Bronchial epithelial cell (primary cell): Measurements from ENCODE around the gene CD63. TPM values are rescaled to one million over a fixed set of nuclear protein-coding genes. Genes with fewer than 3 reads are reported as not detected.

Experiments
- DNase-seq: peaks from one replicate; pipeline ENCODE4 v3.0.0-alpha.2; 2010; ENCODE audit warnings: low read depth
- FAIRE-seq: peaks from 2 replicates; lab custom pipeline; 2011; peaks lifted over from hg19 to GRCh38; lab: Jason Lieb, UNC
- H3K27me3 ChIP-seq: 2 replicates; pipeline ENCODE4 v1.5.1; 2011; ENCODE audit warnings: low read length; ENCODE audit not compliant: control insufficient read depth, insufficient read depth
- H3K36me3 ChIP-seq: 2 replicates; pipeline ENCODE4 v1.5.1; 2011; ENCODE audit warnings: low read length; ENCODE audit not compliant: control insufficient read depth, insufficient read depth
- H3K4me3 ChIP-seq: 2 replicates; pipeline ENCODE4 v1.5.1; 2011; ENCODE audit warnings: mild to moderate bottlenecking, low read depth, low read length, control low read depth
- CTCF ChIP-seq: IDR thresholded peaks from 2 replicates; pipeline ENCODE4 v1.5.1; 2011; ENCODE audit warnings: mild to moderate bottlenecking, moderate library complexity, low read length, control low read depth, inconsistent platforms; ENCODE audit not compliant: insufficient read depth, severe bottlenecking
- total RNA-seq: library from RNA; depleted of rRNA; stranded (reverse); fragments of >200 nt; gene quantifications from 2 replicates; pipeline ENCODE4 v1.2.1, GENCODE V29; 2014

Gene CD63
- total RNA-seq, 1 donor from 2014 or later, result 1,301 TPM

- no peak for TF ChIP-seq CTCF
- peaks cover 2% of the 10 kb centered on the region for H3K27me3 ChIP-seq
These were observed 41.1 kb downstream of the CD63 start for GRCh38 chr12:55687746-55688145.

GRCh38 chr12:55686366-55687010 is 42.3 kb downstream of the CD63 start:
- no peak for TF ChIP-seq CTCF
- Histone ChIP-seq H3K4me3 (no peak overlapping the region), H3K27me3 (peaks cover 2% of the 10 kb centered on the region), H3K36me3 (no peaks in the 10 kb centered on the region)
- no peak for FAIRE-seq
- no peak for DNase-seq

More at GRCh38 chr12:55687746-55688145, 41.1 kb downstream of the CD63 start:
- H3K36me3 ChIP-seq, result no peaks in the 10 kb centered on the region
- no peak overlapping the region for H3K4me3 ChIP-seq
- FAIRE-seq (no peak), DNase-seq (peak; percentile 36)

DNA sequence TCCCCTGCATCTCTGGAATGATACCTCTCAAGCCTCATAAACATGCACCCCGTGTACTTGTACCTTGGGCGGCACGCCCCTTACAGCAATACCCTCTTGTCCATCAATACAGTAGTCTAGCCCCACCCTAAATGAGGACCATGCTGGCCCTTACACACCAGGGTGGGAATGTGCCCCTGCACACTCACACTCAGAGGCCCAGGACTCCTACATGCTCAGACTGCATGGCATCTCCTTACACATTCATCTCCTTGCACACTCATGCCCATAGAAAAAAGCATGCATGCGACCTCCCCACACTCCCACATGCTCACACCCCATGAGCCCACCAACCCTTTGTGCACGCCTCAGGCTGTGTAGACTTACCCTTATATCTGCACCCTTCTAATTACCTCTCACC is 43.1 kb downstream of the CD63 start:
- H3K27me3 ChIP-seq, result peaks cover 2% of the 10 kb centered on the region
- FAIRE-seq (no peak), DNase-seq (no peak)
- no peaks in the 10 kb centered on the region for H3K36me3 ChIP-seq
- no peak for TF ChIP-seq CTCF
- no peak overlapping the region for H3K4me3 ChIP-seq

DNA sequence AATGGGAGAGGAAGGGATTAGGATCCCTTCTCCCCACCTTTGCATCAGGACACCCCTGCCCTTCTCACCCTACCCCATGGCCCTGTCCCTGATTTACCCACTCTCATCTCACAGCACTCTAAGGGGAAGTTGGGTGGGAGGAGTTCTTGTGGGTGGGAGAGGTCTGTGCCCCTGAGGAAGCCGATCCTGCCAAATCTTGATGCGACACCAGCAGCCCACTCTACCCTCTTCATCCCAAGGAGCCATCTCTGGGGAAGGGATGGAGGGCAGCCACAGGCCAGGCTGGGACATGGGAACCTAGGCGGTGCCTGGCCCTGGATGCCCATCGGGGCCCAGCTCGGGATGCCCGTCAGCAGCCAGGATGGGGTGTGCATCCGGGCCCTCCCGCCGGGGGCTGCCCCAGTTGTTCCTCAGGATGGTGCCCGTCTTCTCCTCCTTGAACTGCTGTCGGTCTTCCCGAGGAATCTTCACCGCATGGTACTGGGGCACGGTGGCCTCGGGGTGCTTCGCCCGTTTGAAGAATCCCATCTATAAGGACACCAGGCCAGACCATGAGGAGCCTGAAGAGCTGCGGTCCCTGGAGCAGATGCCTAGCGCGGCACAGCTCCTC is 43.9 kb downstream of the CD63 start:
- DNase-seq (no peak), FAIRE-seq (no peak)
- Histone ChIP-seq H3K4me3 (no peak overlapping the region), H3K36me3 (no peaks in the 10 kb centered on the region), H3K27me3 (peaks cover 2% of the 10 kb centered on the region)
- TF ChIP-seq CTCF, result no peak

- FAIRE-seq (no peak), DNase-seq (no peak)
- Histone ChIP-seq H3K27me3 (peaks cover 2% of the 10 kb centered on the region), H3K36me3 (no peaks in the 10 kb centered on the region), H3K4me3 (no peak overlapping the region)
- TF ChIP-seq CTCF, result no peak
These were observed 45.1 kb downstream of the CD63 start for GRCh38 chr12:55683676-55684075.
